A673 (cell line): ENCODE data around the gene SVBP. TPM values are rescaled to one million over a fixed set of nuclear protein-coding genes. Genes with fewer than 3 reads are reported as not detected.
"Not testable (repeated sequence)": the region's sequence is repeated elsewhere in the genome, so short reads cannot be mapped to it uniquely, and the experiment has no call there.

Source experiments
- BruUV-seq: library from RNA; stranded (reverse); fragments of 400-500 nt; replicated peaks from 2 replicates; lab custom pipeline; 2021; lab: Mats Ljungman, UMichigan
- CTCF ChIA-PET: fragments of 300-600 bp; sonication (Branson Sonifier 250); formaldehyde crosslinking; loops from one replicate; lab custom pipeline; 2022; ENCODE audit warnings: antibody characterized with exemption; lab: Charles Lee
- POLR2A ChIA-PET: fragments of 300-600 bp; sonication (Branson Sonifier 250); formaldehyde crosslinking; loops from one replicate; lab custom pipeline; 2022; ENCODE audit warnings: antibody characterized with exemption; ENCODE audit not compliant: low non-redundant PET; lab: Charles Lee
- DNase-seq: peaks from one replicate; pipeline ENCODE4 v3.0.0-alpha.2; 2015; ENCODE audit warnings: low spot score
- H3K27ac ChIP-seq: fragments of 200-600 bp; sonication (generic); 2 replicates; pipeline ENCODE4 v1.5.1; 2016; ENCODE audit warnings: mixed run types, low read depth, mild to moderate bottlenecking, mixed read lengths, antibody characterized with exemption, low read length; ENCODE audit not compliant: poor library complexity, severe bottlenecking
- H3K27me3 ChIP-seq: fragments of 200-600 bp; sonication (generic); replicated peaks from 2 replicates; pipeline ENCODE4 v1.6.1; 2017; ENCODE audit warnings: mixed run types, low read depth, mild to moderate bottlenecking, mixed read lengths, antibody characterized with exemption, low read length; ENCODE audit not compliant: insufficient read depth, poor library complexity
- H3K36me3 ChIP-seq: fragments of 200-600 bp; sonication (generic); 2 replicates; pipeline ENCODE4 v1.6.1; 2016; ENCODE audit warnings: mixed run types, mild to moderate bottlenecking, mixed read lengths, antibody characterized with exemption, low read length; ENCODE audit not compliant: insufficient read depth, poor library complexity, severe bottlenecking
- H3K4me1 ChIP-seq: fragments of 200-600 bp; sonication (generic); 2 replicates; pipeline ENCODE4 v1.6.1; 2017; ENCODE audit warnings: mixed run types, mild to moderate bottlenecking, mixed read lengths, antibody characterized with exemption, low read length; ENCODE audit not compliant: insufficient read depth, poor library complexity, severe bottlenecking
- H3K4me3 ChIP-seq: fragments of 200-600 bp; sonication (generic); 2 replicates; pipeline ENCODE4 v1.5.1; 2016; ENCODE audit warnings: low read depth, mixed run types, mild to moderate bottlenecking, mixed read lengths, low read length; ENCODE audit not compliant: poor library complexity, severe bottlenecking
- H3K9me3 ChIP-seq: fragments of 200-600 bp; sonication (generic); 2 replicates; pipeline ENCODE4 v1.6.1; 2016; ENCODE audit warnings: mixed run types, low read depth, mild to moderate bottlenecking, mixed read lengths, antibody characterized with exemption, low read length; ENCODE audit not compliant: poor library complexity, severe bottlenecking
- CTCF ChIP-seq: fragments of 300-800, 200-600 bp; sonication (generic); conservative IDR thresholded peaks from 2 replicates; pipeline ENCODE4 v1.5.1; 2017; ENCODE audit warnings: low read depth, mild to moderate bottlenecking, antibody characterized with exemption, low read length, moderate library complexity, mixed read lengths
- EZH2 ChIP-seq: fragments of 200-600 bp; sonication (generic); IDR thresholded peaks from 2 replicates; pipeline ENCODE4 v1.6.1; 2017; ENCODE audit warnings: borderline replicate concordance, low read depth, mild to moderate bottlenecking, mixed read lengths, antibody characterized with exemption, low read length; ENCODE audit not compliant: poor library complexity, severe bottlenecking
- intact Hi-C: fragments of 100-400 bp; cut with micrococcal nuclease; formaldehyde crosslinking; loops from one replicate; pipeline ENCODE4 v1.10.0; 2022; ENCODE audit not compliant: unreplicated experiment
- total RNA-seq: library from RNA; stranded (reverse); gene quantifications from 2 replicates; pipeline ENCODE4 v1.2.3, GENCODE V29; 2021

Gene SVBP
- total RNA-seq, 1 experiment from 2014 or later, result 50.8 TPM

- H3K4me3 ChIP-seq, result peak overlapping the region; percentile 71
- H3K27ac ChIP-seq, result peak overlapping the region; percentile 97
- no peaks in the 10 kb centered on the region for H3K27me3 ChIP-seq
- H3K4me1 ChIP-seq, result peaks cover 35% of the 10 kb centered on the region
- TF ChIP-seq CTCF (no peak), EZH2 (no peak)
- DNase-seq, result no peak
- peaks cover 7% of the 10 kb centered on the region for H3K36me3 ChIP-seq
- H3K9me3 ChIP-seq, result no peaks in the 10 kb centered on the region
- ChIA-PET POLR2A (no interaction called here), CTCF (no interaction called here)
- intact Hi-C loops, result no loop called here
- no TSS peak for BruUV-seq
Measured at GRCh38 chr1:42817440-42817767, 207 bp upstream of the SVBP start.

- Histone ChIP-seq H3K9me3 (no peaks in the 10 kb centered on the region), H3K27me3 (no peaks in the 10 kb centered on the region), H3K4me1 (peaks cover 24% of the 10 kb centered on the region), H3K27ac (peak overlapping the region; percentile 97), H3K36me3 (peaks cover 7% of the 10 kb centered on the region), H3K4me3 (peak overlapping the region; percentile 71)
- POLR2A ChIA-PET, result no interaction called here
- DNase-seq, result peak; percentile 11
- intact Hi-C loops, result no loop called here
- CTCF ChIA-PET, result no interaction called here
- BruUV-seq, result TSS peak; percentile 68
- TF ChIP-seq EZH2 (no peak), CTCF (no peak)
Measured at GRCh38 chr1:42815941-42816584, 1.1 kb downstream of the SVBP start.

- BruUV-seq, H3K9me3 ChIP-seq, H3K27me3 ChIP-seq, intact Hi-C loops, H3K36me3 ChIP-seq, H3K27ac ChIP-seq, DNase-seq, H3K4me3 ChIP-seq, CTCF ChIA-PET, POLR2A ChIA-PET: not testable (repeated sequence)
- H3K4me1 ChIP-seq, result peaks cover 14% of the 10 kb centered on the region
Measured at GRCh38 chr1:42814815-42815214, 2.4 kb downstream of the SVBP start.

GRCh38 chr1:42807056-42807668 lies 10.0 kb downstream of the SVBP start:
- BruUV-seq, result no TSS peak
- Histone ChIP-seq H3K4me3 (no peak overlapping the region), H3K27me3 (no peaks in the 10 kb centered on the region), H3K4me1 (no peaks in the 10 kb centered on the region), H3K9me3 (no peaks in the 10 kb centered on the region), H3K27ac (no peak overlapping the region), H3K36me3 (no peaks in the 10 kb centered on the region)
- TF ChIP-seq EZH2 (no peak), CTCF (no peak)
- POLR2A ChIA-PET, result no interaction called here
- no peak for DNase-seq
- intact Hi-C loops, result no loop called here
- CTCF ChIA-PET, result no interaction called here
